Heart left ventricle (tissue), 13 donors: ENCODE data around the gene MYLK4.

ENCODE experiments used
- POLR2A ChIP-seq, 2 donors: fragments of 450-650 bp; IDR thresholded peaks; one replicate each; pipeline ENCODE4 v1.6.1; 2017; ENCODE audit warnings: antibody characterized with exemption in 2 of 2, mild to moderate bottlenecking in 2 of 2, moderate library complexity in 2 of 2
- TF ChIP-seq, protein P1 (sequence below), 12 donors: fragments of 200-600 bp; sonication (generic) in 4 of 12; IDR thresholded peaks; one replicate each; pipeline versions ENCODE4 v1.5.0 to v1.8.0; 2018 to 2022; ENCODE audit warnings: antibody characterized with exemption in 12 of 12, mild to moderate bottlenecking in 5 of 12
- donor health status: ischemic (EF 13 %, LVEDD 7.1; RV severe dilation, severe dysfunction).
- donor health status: DM: no; HTN: yes; CAD: no.
- donor health status: DM: no; HTN: no; CAD: no.
- donor health status: ischemic (EF 25% LVEDD 6.9; RV normal size, moderate dysfunction).
- donor health status: ischemic (EF 25% LVEDD 5.7; RV mildly dilated, moderate dysfunction).
- donor health status: ischemic (EF 35%, LVEDD 5.7; RV mildly dilated, moderate dysfunction).
- donor health status: nonischemic (EF 11% LVEDD 7.7; RV severe dilation, severe dysfunction).
- donor health status: DM: yes; HTN: yes; CAD: no.
- donor health status: PGD.
- donor health status: ischemic (EF 29% LVEDD 5.4; RV normal size, mild dysfunction).
- donor health status: nonischemic (EF 23%, LVEDD 6.1; RV moderate dilation, normal function).

- TF ChIP-seq, protein P1, sequence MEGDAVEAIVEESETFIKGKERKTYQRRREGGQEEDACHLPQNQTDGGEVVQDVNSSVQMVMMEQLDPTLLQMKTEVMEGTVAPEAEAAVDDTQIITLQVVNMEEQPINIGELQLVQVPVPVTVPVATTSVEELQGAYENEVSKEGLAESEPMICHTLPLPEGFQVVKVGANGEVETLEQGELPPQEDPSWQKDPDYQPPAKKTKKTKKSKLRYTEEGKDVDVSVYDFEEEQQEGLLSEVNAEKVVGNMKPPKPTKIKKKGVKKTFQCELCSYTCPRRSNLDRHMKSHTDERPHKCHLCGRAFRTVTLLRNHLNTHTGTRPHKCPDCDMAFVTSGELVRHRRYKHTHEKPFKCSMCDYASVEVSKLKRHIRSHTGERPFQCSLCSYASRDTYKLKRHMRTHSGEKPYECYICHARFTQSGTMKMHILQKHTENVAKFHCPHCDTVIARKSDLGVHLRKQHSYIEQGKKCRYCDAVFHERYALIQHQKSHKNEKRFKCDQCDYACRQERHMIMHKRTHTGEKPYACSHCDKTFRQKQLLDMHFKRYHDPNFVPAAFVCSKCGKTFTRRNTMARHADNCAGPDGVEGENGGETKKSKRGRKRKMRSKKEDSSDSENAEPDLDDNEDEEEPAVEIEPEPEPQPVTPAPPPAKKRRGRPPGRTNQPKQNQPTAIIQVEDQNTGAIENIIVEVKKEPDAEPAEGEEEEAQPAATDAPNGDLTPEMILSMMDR (IDR thresholded peaks at IDR 0.05), result no peak
- no peak for TF ChIP-seq POLR2A (IDR thresholded peaks at IDR 0.05)
Measured at GRCh38 chr6:2795956-2796355, 45.2 kb upstream of the MYLK4 start.
